ENCODE measurements around the gene COBL. TPM values are rescaled to one million over a fixed set of nuclear protein-coding genes. Genes with fewer than 3 reads are reported as not detected.

COBL gene
- total RNA-seq, 2 donors from 2014 or later = 27.5 to 28.3 TPM

DNA sequence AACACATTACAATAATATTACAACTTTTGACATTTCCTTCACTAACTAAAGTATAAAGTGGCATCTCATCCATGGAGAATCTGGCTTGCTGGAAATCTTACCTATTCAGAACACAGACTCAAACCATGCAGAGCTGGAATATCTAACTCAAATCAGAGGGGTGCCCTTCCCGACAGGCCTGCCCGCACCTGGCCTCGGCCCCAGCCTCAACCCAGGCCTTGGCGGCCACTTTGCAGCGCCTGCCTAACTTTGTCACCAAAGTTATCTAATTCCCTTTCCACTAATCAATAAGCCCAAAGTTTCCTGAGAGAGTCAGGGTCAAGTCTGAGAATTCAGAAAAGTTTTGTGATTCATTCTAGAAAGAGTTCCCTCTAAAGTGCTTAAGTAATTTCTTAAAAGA is 212.9 kb downstream of the COBL start:
- Mint-ChIP-seq H3K36me3 (ENCODE audit: low read depth) (peaks cover 2% of the 10 kb centered on the region), H3K9me3 (peaks cover 2% of the 10 kb centered on the region), H3K27ac (no peak overlapping the region), H3K4me3 (no peak overlapping the region), H3K27me3 (ENCODE audit: insufficient read depth) (no peaks in the 10 kb centered on the region), H3K4me1 (peaks cover 12% of the 10 kb centered on the region)
- Histone ChIP-seq H3K9me3 (ENCODE audit: control insufficient read depth, low read length) (peaks cover 5% of the 10 kb centered on the region), H3K27me3 (ENCODE audit: control insufficient read depth, insufficient read depth, low read length, poor library complexity, severe bottlenecking) (no peaks in the 10 kb centered on the region), H3K4me1 (ENCODE audit: control insufficient read depth, insufficient read depth, low read length) (no peaks in the 10 kb centered on the region), H3K4me3 (ENCODE audit: low read length) (no peak overlapping the region), H3K9ac (ENCODE audit: extremely low read depth, low read length, poor library complexity, severe bottlenecking) (no peak overlapping the region), H3K36me3 (ENCODE audit: control insufficient read depth, insufficient read depth, low read length) (no peaks in the 10 kb centered on the region), H3K27ac (ENCODE audit: low read depth, low read length) (no peak overlapping the region)
- no peak for TF ChIP-seq CTCF (conservative IDR thresholded peaks at IDR 0.05)
- no peak for DNase-seq
- 93% methylated on average over 5 of the region's 5 CpGs; no CpG with 5 or more reads in 1 of the 2 experiments for WGBS, 2 experiments (ENCODE audit: insufficient coverage in 1 of 2, insufficient read length in 1 of 2)

DNA sequence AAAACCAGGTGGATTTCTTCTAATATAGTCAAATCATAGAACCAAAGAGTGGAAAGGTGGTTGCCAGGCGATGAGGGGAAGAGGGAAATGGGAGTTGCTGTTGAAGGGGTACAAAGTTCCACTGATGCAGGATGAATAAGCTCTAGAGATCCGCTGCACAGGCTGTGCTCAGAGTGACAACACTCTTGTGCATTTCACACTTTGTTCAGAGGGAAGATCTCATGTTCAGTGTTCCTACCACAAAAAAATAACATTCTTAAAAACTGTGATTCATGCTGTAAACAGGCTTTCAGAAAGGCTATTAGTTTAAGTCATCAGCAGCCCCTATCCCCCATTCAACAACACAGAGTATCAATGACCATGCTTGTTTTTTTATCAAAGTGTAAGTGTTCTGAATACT is 213.8 kb downstream of the COBL start:
- peaks cover 11% of the 10 kb centered on the region for H3K9me3 Mint-ChIP-seq
- TF ChIP-seq CTCF (conservative IDR thresholded peaks at IDR 0.05) = no peak
- H3K27me3 Mint-ChIP-seq (ENCODE audit: insufficient read depth) = no peaks in the 10 kb centered on the region
- no peak overlapping the region for H3K4me3 Mint-ChIP-seq
- H3K36me3 ChIP-seq (ENCODE audit: control insufficient read depth, insufficient read depth, low read length) = no peaks in the 10 kb centered on the region
- H3K27ac Mint-ChIP-seq = no peak overlapping the region
- peaks cover 4% of the 10 kb centered on the region for H3K4me1 Mint-ChIP-seq
- H3K9ac ChIP-seq (ENCODE audit: extremely low read depth, low read length, poor library complexity, severe bottlenecking) = no peak overlapping the region
- H3K9me3 ChIP-seq (ENCODE audit: control insufficient read depth, low read length) = peaks cover 14% of the 10 kb centered on the region
- H3K27me3 ChIP-seq (ENCODE audit: control insufficient read depth, insufficient read depth, low read length, poor library complexity, severe bottlenecking) = no peaks in the 10 kb centered on the region
- 96 to 100% methylated on average over 1 to 2 of the region's 2 CpGs for WGBS, 2 experiments (ENCODE audit: insufficient coverage in 1 of 2, insufficient read length in 1 of 2)
- no peaks in the 10 kb centered on the region for H3K4me1 ChIP-seq (ENCODE audit: control insufficient read depth, insufficient read depth, low read length)
- H3K27ac ChIP-seq (ENCODE audit: low read depth, low read length) = no peak overlapping the region
- H3K36me3 Mint-ChIP-seq (ENCODE audit: low read depth) = peaks cover 8% of the 10 kb centered on the region
- H3K4me3 ChIP-seq (ENCODE audit: low read length) = no peak overlapping the region
- DNase-seq = no peak

DNA sequence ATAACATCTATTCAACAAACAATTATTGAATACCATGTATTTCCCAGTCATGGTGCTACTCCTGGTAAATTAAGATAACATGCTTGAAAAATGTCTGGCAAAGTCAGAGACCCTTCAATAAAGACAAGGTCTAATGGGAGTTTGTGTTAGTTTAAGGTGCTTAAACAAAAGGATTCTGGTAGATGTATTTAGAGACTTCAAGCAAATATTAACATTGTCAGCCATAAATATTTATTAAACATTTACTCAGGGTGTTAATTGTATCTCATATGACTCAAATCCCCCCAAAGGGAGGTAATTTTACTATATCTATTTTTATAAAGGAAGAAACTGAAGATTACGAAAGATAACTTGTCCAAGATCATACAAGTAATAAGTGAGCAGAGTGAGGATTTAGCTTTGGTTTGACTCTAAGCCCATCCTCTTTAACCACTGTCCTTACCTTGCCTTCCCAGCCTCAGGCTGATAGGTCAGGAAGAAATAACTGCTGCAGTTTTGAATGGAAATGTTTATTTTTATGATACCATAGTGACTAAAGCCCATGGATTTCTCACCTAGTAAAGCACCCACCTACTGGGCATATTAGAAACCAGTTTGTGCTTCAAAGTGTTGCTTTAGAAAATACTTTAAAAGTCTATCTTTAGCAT is 215.4 kb downstream of the COBL start:
- no peaks in the 10 kb centered on the region for H3K36me3 ChIP-seq (ENCODE audit: control insufficient read depth, insufficient read depth, low read length)
- Mint-ChIP-seq H3K4me3 (no peak overlapping the region), H3K27ac (no peak overlapping the region), H3K36me3 (ENCODE audit: low read depth) (peaks cover 12% of the 10 kb centered on the region), H3K9me3 (peaks cover 20% of the 10 kb centered on the region), H3K4me1 (no peaks in the 10 kb centered on the region), H3K27me3 (ENCODE audit: insufficient read depth) (no peaks in the 10 kb centered on the region)
- DNase-seq = no peak
- H3K27me3 ChIP-seq (ENCODE audit: control insufficient read depth, insufficient read depth, low read length, poor library complexity, severe bottlenecking) = no peaks in the 10 kb centered on the region
- H3K4me3 ChIP-seq (ENCODE audit: low read length) = no peak overlapping the region
- 86% methylated on average over 1 of the region's 1 CpG; no CpG with 5 or more reads in 1 of the 2 experiments for WGBS, 2 experiments (ENCODE audit: insufficient coverage in 1 of 2, insufficient read length in 1 of 2)
- no peak for TF ChIP-seq CTCF (conservative IDR thresholded peaks at IDR 0.05)
- no peak overlapping the region for H3K9ac ChIP-seq (ENCODE audit: extremely low read depth, low read length, poor library complexity, severe bottlenecking)
- H3K27ac ChIP-seq (ENCODE audit: low read depth, low read length) = no peak overlapping the region
- no peaks in the 10 kb centered on the region for H3K4me1 ChIP-seq (ENCODE audit: control insufficient read depth, insufficient read depth, low read length)
- peaks cover 14% of the 10 kb centered on the region for H3K9me3 ChIP-seq (ENCODE audit: control insufficient read depth, low read length)
